Fibroblast of the aortic adventitia (primary cell): ENCODE results near the gene PHF3. TPM values are rescaled to one million over a fixed set of nuclear protein-coding genes. Genes with fewer than 3 reads are reported as not detected.

Source experiments
- DNase-seq: peaks from one replicate; pipeline ENCODE4 v3.0.0-alpha.2; 2010; ENCODE audit warnings: low read depth
- H3K4me3 ChIP-seq: 2 replicates; pipeline ENCODE4 v1.5.1; 2011; ENCODE audit warnings: low read depth, mild to moderate bottlenecking, control low read depth, low read length, moderate library complexity
- total RNA-seq: library from RNA; depleted of rRNA; stranded (reverse); fragments of >200 nt; gene quantifications from 2 replicates; pipeline ENCODE4 v1.2.3, GENCODE V29; 2012; ENCODE audit warnings: low replicate concordance
- TF ChIP-seq, protein P1 (sequence below): IDR thresholded peaks from 2 replicates; pipeline ENCODE4 v1.5.1; 2011; ENCODE audit warnings: mild to moderate bottlenecking, low read length, control low read depth, inconsistent platforms; ENCODE audit not compliant: insufficient read depth

The PHF3 gene
- total RNA-seq, 1 donor, result 78.5 TPM

- H3K4me3 ChIP-seq, result no peak overlapping the region
- TF ChIP-seq, protein P1, sequence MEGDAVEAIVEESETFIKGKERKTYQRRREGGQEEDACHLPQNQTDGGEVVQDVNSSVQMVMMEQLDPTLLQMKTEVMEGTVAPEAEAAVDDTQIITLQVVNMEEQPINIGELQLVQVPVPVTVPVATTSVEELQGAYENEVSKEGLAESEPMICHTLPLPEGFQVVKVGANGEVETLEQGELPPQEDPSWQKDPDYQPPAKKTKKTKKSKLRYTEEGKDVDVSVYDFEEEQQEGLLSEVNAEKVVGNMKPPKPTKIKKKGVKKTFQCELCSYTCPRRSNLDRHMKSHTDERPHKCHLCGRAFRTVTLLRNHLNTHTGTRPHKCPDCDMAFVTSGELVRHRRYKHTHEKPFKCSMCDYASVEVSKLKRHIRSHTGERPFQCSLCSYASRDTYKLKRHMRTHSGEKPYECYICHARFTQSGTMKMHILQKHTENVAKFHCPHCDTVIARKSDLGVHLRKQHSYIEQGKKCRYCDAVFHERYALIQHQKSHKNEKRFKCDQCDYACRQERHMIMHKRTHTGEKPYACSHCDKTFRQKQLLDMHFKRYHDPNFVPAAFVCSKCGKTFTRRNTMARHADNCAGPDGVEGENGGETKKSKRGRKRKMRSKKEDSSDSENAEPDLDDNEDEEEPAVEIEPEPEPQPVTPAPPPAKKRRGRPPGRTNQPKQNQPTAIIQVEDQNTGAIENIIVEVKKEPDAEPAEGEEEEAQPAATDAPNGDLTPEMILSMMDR, result no peak
- DNase-seq, result no peak
Measured at GRCh38 chr6:63615590-63615989, 20.0 kb upstream of the PHF3 start.

DNA sequence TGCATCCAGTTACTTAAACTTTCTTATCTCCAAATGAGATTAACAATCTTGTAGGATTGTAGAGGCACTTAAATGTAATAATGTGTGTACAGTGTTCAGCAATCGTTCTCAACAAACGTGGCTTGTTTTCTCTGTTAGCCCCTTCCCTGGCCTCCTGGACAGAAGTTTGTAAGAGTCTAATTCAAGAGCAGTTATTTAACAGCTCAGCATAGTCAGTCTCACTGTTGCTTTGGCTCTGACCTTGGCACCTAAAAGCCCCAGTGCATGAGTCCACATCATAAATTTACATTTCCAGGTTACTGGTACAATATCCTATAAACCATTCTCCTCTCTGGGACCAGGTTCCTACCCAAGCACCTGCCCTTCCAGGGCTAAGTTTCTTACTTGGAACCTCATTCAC, 11.5 kb upstream of the PHF3 start:
- no peak overlapping the region for H3K4me3 ChIP-seq
- no peak for DNase-seq
- TF ChIP-seq, protein P1, result no peak

- DNase-seq, result no peak
- TF ChIP-seq, protein P1, result no peak
- no peak overlapping the region for H3K4me3 ChIP-seq
Measured at GRCh38 chr6:63630466-63630865, 5.1 kb upstream of the PHF3 start.

- no peak overlapping the region for H3K4me3 ChIP-seq
- TF ChIP-seq, protein P1, result no peak
- DNase-seq, result no peak
Measured at GRCh38 chr6:63634630-63635029, 972 bp upstream of the PHF3 start.

GRCh38 chr6:63635215-63635587, 401 bp upstream of the PHF3 start:
- peak overlapping the region; percentile 63 for H3K4me3 ChIP-seq
- no peak for DNase-seq
- TF ChIP-seq, protein P1, result no peak

GRCh38 chr6:63636518-63637021, 968 bp downstream of the PHF3 start:
- TF ChIP-seq, protein P1, result no peak
- peak; percentile 37 for DNase-seq
- peak overlapping the region; percentile 87 for H3K4me3 ChIP-seq

GRCh38 chr6:63637865-63638445, 2.4 kb downstream of the PHF3 start:
- TF ChIP-seq, protein P1, result no peak

More at GRCh38 chr6:63637865-63638445, 2.4 kb downstream of the PHF3 start:
- peak overlapping the region; percentile 87 for H3K4me3 ChIP-seq
- peak; percentile 41 for DNase-seq
